HEK293T (cell line): ENCODE results near the gene ZNF667.

Experiments used
- BHLHE40 ChIP-seq: fragments of 450-650 bp; IDR thresholded peaks from 2 replicates; pipeline ENCODE4 v1.6.1; 2016; ENCODE audit warnings: mild to moderate bottlenecking, moderate library complexity, borderline replicate concordance
- ELF4 ChIP-seq: fragments of 450-650 bp; IDR thresholded peaks from 2 replicates; pipeline ENCODE4 v1.6.1; 2017; ENCODE audit warnings: antibody characterized with exemption
- FOXM1 ChIP-seq: fragments of 450-650 bp; IDR thresholded peaks from 2 replicates; pipeline ENCODE4 v1.6.1; 2017; ENCODE audit warnings: mild to moderate bottlenecking, borderline replicate concordance
- HDGF ChIP-seq: fragments of 450-650 bp; IDR thresholded peaks from 2 replicates; pipeline ENCODE4 v1.6.1; 2017; ENCODE audit warnings: antibody characterized with exemption, borderline replicate concordance
- LEF1 ChIP-seq: fragments of 450-650 bp; IDR thresholded peaks from 2 replicates; pipeline ENCODE4 v1.6.1; 2017; ENCODE audit warnings: mild to moderate bottlenecking, borderline replicate concordance
- NFRKB ChIP-seq: fragments of 450-650 bp; IDR thresholded peaks from 2 replicates; pipeline ENCODE4 v1.6.1; 2016; ENCODE audit warnings: mild to moderate bottlenecking, moderate library complexity
- PKNOX1 ChIP-seq: fragments of 450-650 bp; IDR thresholded peaks from 2 replicates; pipeline ENCODE4 v1.6.1; 2016
- SUZ12 ChIP-seq: fragments of 450-650 bp; IDR thresholded peaks from 2 replicates; pipeline ENCODE4 v1.6.1; 2016; ENCODE audit warnings: mild to moderate bottlenecking
- TARDBP ChIP-seq: fragments of 450-650 bp; IDR thresholded peaks from 2 replicates; pipeline ENCODE4 v1.6.1; 2016
- ZNF384 ChIP-seq: fragments of 450-650 bp; IDR thresholded peaks from 2 replicates; pipeline ENCODE4 v1.6.1; 2016

- TF ChIP-seq ELF4, result peak; percentile 74
- TF ChIP-seq SUZ12, result no peak
- no peak for TF ChIP-seq TARDBP
- no peak for TF ChIP-seq NFRKB
- TF ChIP-seq ZNF384, result no peak
- no peak for TF ChIP-seq FOXM1
- no peak for TF ChIP-seq LEF1
- no peak for TF ChIP-seq HDGF
- no peak for TF ChIP-seq PKNOX1
- no peak for TF ChIP-seq BHLHE40
These were observed 83.8 kb downstream of the ZNF667 start, which contains the start of gene ZNF582 for GRCh38 chr19:56393119-56394012.
